Memory B cell (primary cell): ENCODE measurements around the gene LDLRAP1.
A peak's percentile ranks its signal among the peaks of the same experiment; 100 is the strongest.

Experiments
- ATAC-seq: fragments of 150-1000 bp; cut with Tn5 transposase; 2 replicates; pipeline ENCODE4 v1.10.0; 2021; ENCODE audit warnings: low read depth, mild to moderate bottlenecking, moderate library complexity
- DNase-seq, 2 donors: peaks; one replicate each; pipeline ENCODE4 v3.0.0; 2022; ENCODE audit warnings: low spot score in 2 of 2
- H3K27ac Mint-ChIP-seq: one replicate; pipeline ENCODE4 v1.8.0; 2022; ENCODE audit warnings: mild to moderate bottlenecking, moderate library complexity, mixed read lengths
- H3K27me3 Mint-ChIP-seq: one replicate; pipeline ENCODE4 v1.8.0; 2022; ENCODE audit warnings: mixed read lengths
- H3K36me3 Mint-ChIP-seq: one replicate; pipeline ENCODE4 v1.8.0; 2022; ENCODE audit warnings: mild to moderate bottlenecking, mixed read lengths
- H3K4me1 Mint-ChIP-seq: one replicate; pipeline ENCODE4 v1.8.0; 2022; ENCODE audit warnings: mixed read lengths
- H3K4me3 Mint-ChIP-seq: one replicate; pipeline ENCODE4 v1.8.0; 2022; ENCODE audit warnings: mild to moderate bottlenecking, moderate library complexity, mixed read lengths
- H3K9me3 Mint-ChIP-seq: one replicate; pipeline ENCODE4 v1.8.0; 2022; ENCODE audit warnings: mixed read lengths

The LDLRAP1 gene

GRCh38 chr1:25516686-25517085, 26.7 kb upstream of the LDLRAP1 start:
- Mint-ChIP-seq H3K27me3 (peaks cover 2% of the 10 kb centered on the region), H3K27ac (no peak overlapping the region), H3K36me3 (no peaks in the 10 kb centered on the region), H3K9me3 (no peaks in the 10 kb centered on the region), H3K4me1 (peaks cover 2% of the 10 kb centered on the region), H3K4me3 (no peak overlapping the region)
- no peak for DNase-seq
- no peak for ATAC-seq

GRCh38 chr1:25517476-25518394, 25.7 kb upstream of the LDLRAP1 start:
- H3K9me3 Mint-ChIP-seq: no peaks in the 10 kb centered on the region
- ATAC-seq (no peak), DNase-seq (no peak)
- H3K4me3 Mint-ChIP-seq: no peak overlapping the region
- peaks cover 6% of the 10 kb centered on the region for H3K4me1 Mint-ChIP-seq
- H3K27ac Mint-ChIP-seq: no peak overlapping the region
- no peaks in the 10 kb centered on the region for H3K36me3 Mint-ChIP-seq
- H3K27me3 Mint-ChIP-seq: peaks cover 2% of the 10 kb centered on the region

- Mint-ChIP-seq H3K27me3 (peaks cover 2% of the 10 kb centered on the region), H3K4me3 (no peak overlapping the region), H3K36me3 (no peaks in the 10 kb centered on the region), H3K27ac (no peak overlapping the region), H3K4me1 (peaks cover 6% of the 10 kb centered on the region), H3K9me3 (no peaks in the 10 kb centered on the region)
- ATAC-seq (no peak), DNase-seq (no peak)
These were observed 23.8 kb upstream of the LDLRAP1 start for GRCh38 chr1:25519624-25520023.

- Mint-ChIP-seq H3K36me3 (no peaks in the 10 kb centered on the region), H3K4me1 (peaks cover 6% of the 10 kb centered on the region), H3K4me3 (no peak overlapping the region), H3K27ac (no peak overlapping the region), H3K27me3 (peaks cover 5% of the 10 kb centered on the region), H3K9me3 (peaks cover 2% of the 10 kb centered on the region)
- DNase-seq (peak; percentile 45 to 54), ATAC-seq (peak; percentile 53)
These were observed 22.9 kb upstream of the LDLRAP1 start for GRCh38 chr1:25520446-25521061.

- peak overlapping the region; percentile 51 for H3K27ac Mint-ChIP-seq
- H3K4me1 Mint-ChIP-seq: peaks cover 6% of the 10 kb centered on the region
- H3K4me3 Mint-ChIP-seq: no peak overlapping the region
- no peak for DNase-seq
- H3K9me3 Mint-ChIP-seq: peaks cover 3% of the 10 kb centered on the region
- H3K27me3 Mint-ChIP-seq: peaks cover 6% of the 10 kb centered on the region
- no peaks in the 10 kb centered on the region for H3K36me3 Mint-ChIP-seq
- peak; percentile 50 for ATAC-seq
These were observed 21.3 kb upstream of the LDLRAP1 start for GRCh38 chr1:25522031-25522655.

GRCh38 chr1:25523542-25523941, 19.9 kb upstream of the LDLRAP1 start:
- ATAC-seq (no peak), DNase-seq (no peak)
- H3K27ac Mint-ChIP-seq: no peak overlapping the region
- H3K4me1 Mint-ChIP-seq: peaks cover 6% of the 10 kb centered on the region
- peaks cover 3% of the 10 kb centered on the region for H3K9me3 Mint-ChIP-seq
- H3K27me3 Mint-ChIP-seq: peaks cover 6% of the 10 kb centered on the region
- no peaks in the 10 kb centered on the region for H3K36me3 Mint-ChIP-seq
- no peak overlapping the region for H3K4me3 Mint-ChIP-seq

- Mint-ChIP-seq H3K27me3 (peaks cover 8% of the 10 kb centered on the region), H3K4me1 (peaks cover 9% of the 10 kb centered on the region), H3K9me3 (peaks cover 3% of the 10 kb centered on the region), H3K4me3 (no peak overlapping the region), H3K27ac (no peak overlapping the region), H3K36me3 (no peaks in the 10 kb centered on the region)
- ATAC-seq (no peak), DNase-seq (no peak)
These were observed 18.6 kb upstream of the LDLRAP1 start for GRCh38 chr1:25524568-25525360.

- Mint-ChIP-seq H3K4me3 (no peak overlapping the region), H3K27ac (no peak overlapping the region), H3K27me3 (peaks cover 8% of the 10 kb centered on the region), H3K36me3 (no peaks in the 10 kb centered on the region), H3K9me3 (peaks cover 3% of the 10 kb centered on the region), H3K4me1 (peaks cover 9% of the 10 kb centered on the region)
- DNase-seq: no peak
- ATAC-seq: no peak
These were observed 18.1 kb upstream of the LDLRAP1 start for GRCh38 chr1:25525361-25525688.

- peaks cover 3% of the 10 kb centered on the region for H3K9me3 Mint-ChIP-seq
- peaks cover 8% of the 10 kb centered on the region for H3K27me3 Mint-ChIP-seq
- no peak for ATAC-seq
- no peak overlapping the region for H3K4me3 Mint-ChIP-seq
- H3K36me3 Mint-ChIP-seq: no peaks in the 10 kb centered on the region
- H3K27ac Mint-ChIP-seq: no peak overlapping the region
- DNase-seq: no peak
- H3K4me1 Mint-ChIP-seq: peaks cover 6% of the 10 kb centered on the region
These were observed 16.7 kb upstream of the LDLRAP1 start for GRCh38 chr1:25526753-25527152.

GRCh38 chr1:25527226-25527846, 16.1 kb upstream of the LDLRAP1 start:
- no peak for DNase-seq
- H3K27ac Mint-ChIP-seq: no peak overlapping the region
- H3K4me1 Mint-ChIP-seq: peaks cover 6% of the 10 kb centered on the region
- peaks cover 8% of the 10 kb centered on the region for H3K27me3 Mint-ChIP-seq
- no peaks in the 10 kb centered on the region for H3K36me3 Mint-ChIP-seq
- no peak overlapping the region for H3K4me3 Mint-ChIP-seq
- ATAC-seq: no peak
- H3K9me3 Mint-ChIP-seq: peaks cover 3% of the 10 kb centered on the region

- DNase-seq: no peak
- peaks cover 3% of the 10 kb centered on the region for H3K4me1 Mint-ChIP-seq
- peaks cover 3% of the 10 kb centered on the region for H3K9me3 Mint-ChIP-seq
These were observed 15.3 kb upstream of the LDLRAP1 start for GRCh38 chr1:25527946-25528595.

GRCh38 chr1:25528881-25529517, 14.4 kb upstream of the LDLRAP1 start:
- DNase-seq: no peak
- no peak for ATAC-seq
- no peak overlapping the region for H3K4me3 Mint-ChIP-seq
- H3K9me3 Mint-ChIP-seq: peaks cover 3% of the 10 kb centered on the region
- H3K27ac Mint-ChIP-seq: no peak overlapping the region
- H3K27me3 Mint-ChIP-seq: peaks cover 8% of the 10 kb centered on the region
- H3K36me3 Mint-ChIP-seq: no peaks in the 10 kb centered on the region
- peaks cover 3% of the 10 kb centered on the region for H3K4me1 Mint-ChIP-seq

More at GRCh38 chr1:25527946-25528595, 15.3 kb upstream of the LDLRAP1 start:
- Mint-ChIP-seq H3K27me3 (peaks cover 8% of the 10 kb centered on the region), H3K36me3 (no peaks in the 10 kb centered on the region), H3K4me3 (no peak overlapping the region), H3K27ac (no peak overlapping the region)
- no peak for ATAC-seq
